ENCODE measurements around the gene STARD7. TPM values are rescaled to one million over a fixed set of nuclear protein-coding genes. Genes with fewer than 3 reads are reported as not detected.

The STARD7 gene
- total and polyA plus RNA-seq, 9 of the 15 experiments (the other 6 are each of a cell fraction or from before 2014, with no cell fraction given), result 90.9 to 196 (median 145) TPM

DNA sequence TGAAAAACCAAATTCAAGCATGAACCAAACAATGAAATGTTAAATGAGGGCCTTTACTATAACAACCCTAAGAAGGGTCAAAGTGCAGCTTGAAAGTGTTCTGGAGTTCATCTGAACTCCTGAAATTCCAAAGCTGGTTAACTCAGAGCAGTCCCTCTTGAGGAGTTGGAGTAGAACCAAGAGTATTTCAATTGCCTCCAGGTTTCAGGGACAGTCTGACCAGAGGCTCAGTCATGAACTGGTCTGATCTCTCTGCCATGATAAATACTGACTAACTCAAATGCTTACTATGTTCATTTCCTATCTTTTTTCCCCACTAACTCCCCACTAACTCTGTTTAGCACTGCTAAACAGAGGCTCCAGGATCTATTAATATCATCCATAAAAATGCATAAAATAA lies 2.7 kb downstream of the STARD7 start:
- Histone ChIP-seq H3K36me3 (ENCODE audit: control insufficient read depth, insufficient read depth, low read length) (peaks cover 41% of the 10 kb centered on the region), H3K9ac (ENCODE audit: insufficient read depth in 1 of 2, low read depth in 2 of 2, low read length in 2 of 2) (peak overlapping the region in 1 of 2 experiments; percentile 50; a peak in 2 of 4 replicates), H3K4me3 (peak overlapping the region; percentile 28), H3K27me3 (ENCODE audit: control insufficient read depth in 2 of 2, insufficient read depth in 2 of 2, low read length in 2 of 2) (no peaks in the 10 kb centered on the region), H3K4me2 (ENCODE audit: insufficient read depth, low read length) (peak overlapping the region; percentile 65), H3K4me1 (replicated peaks in 1 of 2; ENCODE audit: control insufficient read depth in 2 of 2, insufficient read depth in 2 of 2, low read length in 2 of 2) (peaks cover 26 to 40% of the 10 kb centered on the region in 2 experiments), H2AFZ (ENCODE audit: low read depth, low read length) (no peak overlapping the region), H3K79me2 (ENCODE audit: control insufficient read depth, insufficient read depth, low read length) (peaks cover 91% of the 10 kb centered on the region), H4K20me1 (replicated peaks; ENCODE audit: control insufficient read depth, insufficient read depth, low read length) (peaks cover 34% of the 10 kb centered on the region), H3K9me3 (replicated peaks; ENCODE audit: control insufficient read depth, insufficient read depth, low read depth, low read length) (no peaks in the 10 kb centered on the region), H3K27ac (ENCODE audit: extremely low read depth, low read depth, low read length) (peak overlapping the region; percentile 31; the same call in 1 of the 3 replicates), H3K9me1 (ENCODE audit: control insufficient read depth, insufficient read depth, low read length) (no peaks in the 10 kb centered on the region)
- DNase-seq (ENCODE audit: extremely low read depth in 1 of 4, low spot score in 3 of 4), result peak in 2 of 4 experiments; percentile 16 to 42
- in situ Hi-C loops (cut with MboI) (no loop called here), intact Hi-C loops (cut with micrococcal nuclease) (no loop called here)
- ATAC-seq, result no peak
- POLR2A ChIA-PET, result interaction anchor here (0.7 kb wide), 1 partner anchor 372 kb away, joined by 3 read pairs; no protein-coding TSS in a partner anchor
- CTCF ChIA-PET (ENCODE audit: low intra/inter-chr PET ratio), result no interaction called here
- no TSS peak for BruUV-seq (replicated peaks)
- no peak for TF ChIP-seq KLF13 (tag; IDR thresholded peaks at IDR 0.05; ENCODE audit: borderline replicate concordance, low read depth)
- TF ChIP-seq CSDE1 (IDR thresholded peaks at IDR 0.05), result no peak
- TF ChIP-seq NCOR1 (IDR thresholded peaks at IDR 0.05), result 0 out of 2 replicates have a peak, but pooled peaks have one; percentile 7
- TF ChIP-seq, protein P1, sequence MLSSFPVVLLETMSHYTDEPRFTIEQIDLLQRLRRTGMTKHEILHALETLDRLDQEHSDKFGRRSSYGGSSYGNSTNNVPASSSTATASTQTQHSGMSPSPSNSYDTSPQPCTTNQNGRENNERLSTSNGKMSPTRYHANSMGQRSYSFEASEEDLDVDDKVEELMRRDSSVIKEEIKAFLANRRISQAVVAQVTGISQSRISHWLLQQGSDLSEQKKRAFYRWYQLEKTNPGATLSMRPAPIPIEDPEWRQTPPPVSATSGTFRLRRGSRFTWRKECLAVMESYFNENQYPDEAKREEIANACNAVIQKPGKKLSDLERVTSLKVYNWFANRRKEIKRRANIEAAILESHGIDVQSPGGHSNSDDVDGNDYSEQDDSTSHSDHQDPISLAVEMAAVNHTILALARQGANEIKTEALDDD (IDR thresholded peaks at IDR 0.05), result peak; percentile 75
- TF ChIP-seq C11orf30 (IDR thresholded peaks at IDR 0.05; ENCODE audit: low read depth), result 0 out of 2 replicates have a peak, but pooled peaks have one; percentile 12
- TF ChIP-seq, protein P2, sequence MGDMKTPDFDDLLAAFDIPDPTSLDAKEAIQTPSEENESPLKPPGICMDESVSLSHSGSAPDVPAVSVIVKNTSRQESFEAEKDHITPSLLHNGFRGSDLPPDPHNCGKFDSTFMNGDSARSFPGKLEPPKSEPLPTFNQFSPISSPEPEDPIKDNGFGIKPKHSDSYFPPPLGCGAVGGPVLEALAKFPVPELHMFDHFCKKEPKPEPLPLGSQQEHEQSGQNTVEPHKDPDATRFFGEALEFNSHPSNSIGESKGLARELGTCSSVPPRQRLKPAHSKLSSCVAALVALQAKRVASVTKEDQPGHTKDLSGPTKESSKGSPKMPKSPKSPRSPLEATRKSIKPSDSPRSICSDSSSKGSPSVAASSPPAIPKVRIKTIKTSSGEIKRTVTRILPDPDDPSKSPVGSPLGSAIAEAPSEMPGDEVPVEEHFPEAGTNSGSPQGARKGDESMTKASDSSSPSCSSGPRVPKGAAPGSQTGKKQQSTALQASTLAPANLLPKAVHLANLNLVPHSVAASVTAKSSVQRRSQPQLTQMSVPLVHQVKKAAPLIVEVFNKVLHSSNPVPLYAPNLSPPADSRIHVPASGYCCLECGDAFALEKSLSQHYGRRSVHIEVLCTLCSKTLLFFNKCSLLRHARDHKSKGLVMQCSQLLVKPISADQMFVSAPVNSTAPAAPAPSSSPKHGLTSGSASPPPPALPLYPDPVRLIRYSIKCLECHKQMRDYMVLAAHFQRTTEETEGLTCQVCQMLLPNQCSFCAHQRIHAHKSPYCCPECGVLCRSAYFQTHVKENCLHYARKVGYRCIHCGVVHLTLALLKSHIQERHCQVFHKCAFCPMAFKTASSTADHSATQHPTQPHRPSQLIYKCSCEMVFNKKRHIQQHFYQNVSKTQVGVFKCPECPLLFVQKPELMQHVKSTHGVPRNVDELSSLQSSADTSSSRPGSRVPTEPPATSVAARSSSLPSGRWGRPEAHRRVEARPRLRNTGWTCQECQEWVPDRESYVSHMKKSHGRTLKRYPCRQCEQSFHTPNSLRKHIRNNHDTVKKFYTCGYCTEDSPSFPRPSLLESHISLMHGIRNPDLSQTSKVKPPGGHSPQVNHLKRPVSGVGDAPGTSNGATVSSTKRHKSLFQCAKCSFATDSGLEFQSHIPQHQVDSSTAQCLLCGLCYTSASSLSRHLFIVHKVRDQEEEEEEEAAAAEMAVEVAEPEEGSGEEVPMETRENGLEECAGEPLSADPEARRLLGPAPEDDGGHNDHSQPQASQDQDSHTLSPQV (IDR thresholded peaks at IDR 0.05), result 0 out of 2 replicates have a peak, but pooled peaks have one; percentile 19
- TF ChIP-seq MCM5 (IDR thresholded peaks at IDR 0.05; ENCODE audit: low read depth), result no peak
- TF ChIP-seq, protein P3, sequence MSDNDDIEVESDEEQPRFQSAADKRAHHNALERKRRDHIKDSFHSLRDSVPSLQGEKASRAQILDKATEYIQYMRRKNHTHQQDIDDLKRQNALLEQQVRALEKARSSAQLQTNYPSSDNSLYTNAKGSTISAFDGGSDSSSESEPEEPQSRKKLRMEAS (CRISPR knock-in tag; IDR thresholded peaks at IDR 0.05), result no peak
- TF ChIP-seq NR2C2 (CRISPR knock-in tag; IDR thresholded peaks at IDR 0.05), result no peak
- 0 out of 2 replicates have a peak, but pooled peaks have one; percentile 17 for TF ChIP-seq NR2C2 (tag; IDR thresholded peaks at IDR 0.05)
- FAIRE-seq, result no peak

All from K562 (cell line).